Karpas-422 (cell line): ENCODE data around the gene USP10. TPM values are rescaled to one million over a fixed set of nuclear protein-coding genes. Genes with fewer than 3 reads are reported as not detected.

ENCODE experiments used
- DNase-seq: peaks from one replicate; pipeline ENCODE4 v3.0.0-alpha.2; 2015
- H2AFZ ChIP-seq: fragments of 200-600 bp; sonication (generic); 2 replicates; pipeline ENCODE4 v1.6.1; 2014; ENCODE audit warnings: antibody characterized with exemption, low read length, mixed read lengths
- H3K27ac ChIP-seq: fragments of 200-600 bp; sonication (generic); 2 replicates; pipeline ENCODE4 v1.5.1; 2014; ENCODE audit warnings: mild to moderate bottlenecking, low read length, moderate library complexity
- H3K27me3 ChIP-seq: fragments of 200-600 bp; sonication (generic); 2 replicates; pipeline ENCODE4 v1.6.1; 2014; ENCODE audit warnings: low read length, mixed read lengths
- H3K36me3 ChIP-seq: fragments of 200-600 bp; sonication (generic); 2 replicates; pipeline ENCODE4 v1.6.1; 2014; ENCODE audit warnings: low read length, mixed read lengths; ENCODE audit not compliant: insufficient read depth
- H3K4me1 ChIP-seq: fragments of 200-600 bp; sonication (generic); 2 replicates; pipeline ENCODE4 v1.6.1; 2014; ENCODE audit warnings: mild to moderate bottlenecking, low read length, mixed read lengths
- H3K4me2 ChIP-seq: fragments of 200-600 bp; sonication (generic); 2 replicates; pipeline ENCODE4 v1.6.1; 2014; ENCODE audit warnings: low read length, low read depth, mild to moderate bottlenecking; ENCODE audit not compliant: poor library complexity, severe bottlenecking
- H3K4me3 ChIP-seq: fragments of 200-600 bp; sonication (generic); 2 replicates; pipeline ENCODE4 v1.5.1; 2014; ENCODE audit warnings: mild to moderate bottlenecking, antibody characterized with exemption, low read length, mixed read lengths
- H3K79me2 ChIP-seq: fragments of 200-600 bp; sonication (generic); 2 replicates; pipeline ENCODE4 v1.6.1; 2014; ENCODE audit warnings: mild to moderate bottlenecking, low read length, mixed read lengths
- H3K9ac ChIP-seq: fragments of 200-600 bp; sonication (generic); 2 replicates; pipeline ENCODE4 v1.6.0; 2014; ENCODE audit warnings: low read length
- H3K9me2 ChIP-seq: fragments of 200-600 bp; sonication (generic), shearing (Covaris generic); replicated peaks from 2 replicates; pipeline ENCODE4 v1.6.0; 2014; ENCODE audit warnings: mild to moderate bottlenecking, low read length, moderate library complexity; ENCODE audit not compliant: insufficient read depth
- H3K9me3 ChIP-seq: fragments of 300-700, 200-600 bp; sonication (generic); 2 replicates; pipeline ENCODE4 v1.6.1; 2014; ENCODE audit warnings: low read length, mixed read lengths
- H4K20me1 ChIP-seq: fragments of 200-600 bp; sonication (generic); 2 replicates; pipeline ENCODE4 v1.6.1; 2014; ENCODE audit warnings: mild to moderate bottlenecking, antibody characterized with exemption, low read length, low read depth; ENCODE audit not compliant: insufficient read depth
- total RNA-seq: library from RNA; depleted of rRNA; stranded (reverse); fragments of >200 nt; shearing (Covaris generic); gene quantifications from 2 replicates; pipeline ENCODE4 v1.2.3, GENCODE V29; 2014; ENCODE audit warnings: low replicate concordance; rRNA removed

The USP10 gene
- total RNA-seq, 1 experiment from 2014 or later, result 79.9 TPM

DNA sequence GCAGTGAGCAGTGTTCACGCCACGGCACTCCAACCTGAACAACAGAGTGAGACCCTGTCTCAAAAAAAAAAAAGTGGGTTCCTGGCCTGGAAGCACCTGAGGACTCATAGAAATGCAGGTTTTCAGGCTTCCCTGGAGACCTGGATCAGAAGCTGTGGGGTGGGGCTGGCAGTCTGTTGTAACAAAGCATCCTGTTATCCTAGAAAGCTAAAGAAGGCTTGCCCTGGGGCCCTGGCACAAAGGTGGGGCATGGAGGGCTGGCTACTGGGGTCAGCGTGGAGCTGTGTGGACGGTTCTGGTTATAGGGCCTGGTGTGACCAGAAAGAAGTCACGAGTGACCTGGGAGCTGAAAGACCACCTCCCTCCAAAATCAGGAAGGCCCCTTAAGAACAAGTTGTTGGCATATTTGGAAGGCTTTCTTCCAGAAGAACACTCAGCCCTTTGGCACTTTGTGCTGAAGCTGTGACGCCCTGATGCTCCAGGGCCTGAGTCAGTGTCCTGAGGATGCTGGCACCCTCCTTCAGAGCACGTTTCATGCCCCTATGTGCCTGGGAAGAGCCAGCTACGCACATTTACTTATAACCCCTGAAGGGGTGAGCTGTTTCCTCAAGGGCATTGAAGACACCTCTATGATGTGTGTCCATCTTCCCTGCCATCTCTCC lies 126.2 kb downstream of the USP10 start:
- Histone ChIP-seq H3K27me3 (no peaks in the 10 kb centered on the region), H3K4me1 (no peaks in the 10 kb centered on the region), H4K20me1 (0 out of 2 replicates have a peak, but pooled peaks cover 3% of the 10 kb centered on the region), H3K9me2 (no peaks in the 10 kb centered on the region), H3K79me2 (no peaks in the 10 kb centered on the region), H3K36me3 (no peaks in the 10 kb centered on the region), H3K9me3 (no peaks in the 10 kb centered on the region), H3K9ac (no peak overlapping the region), H3K4me2 (no peak overlapping the region), H3K27ac (no peak overlapping the region), H2AFZ (no peak overlapping the region), H3K4me3 (no peak overlapping the region)
- no peak for DNase-seq

DNA sequence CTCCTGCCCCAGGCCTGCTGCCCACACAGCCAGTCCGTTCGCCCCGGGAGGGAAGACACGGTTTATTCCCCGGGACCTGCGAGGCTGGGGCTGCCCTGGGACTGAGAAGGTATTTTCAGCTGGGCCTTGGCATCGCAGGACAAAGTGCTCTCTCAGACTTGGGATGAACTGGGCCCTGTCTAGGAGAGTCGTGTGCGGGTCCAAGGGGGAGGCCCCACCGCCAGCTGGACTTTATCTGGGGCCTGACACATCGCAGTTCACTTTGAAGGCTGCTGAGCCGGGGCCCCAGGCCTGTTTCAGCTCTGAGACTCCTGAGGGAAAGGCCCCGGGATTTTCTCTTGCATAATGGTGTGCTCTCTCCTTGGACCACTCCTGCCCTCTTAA lies 126.8 kb downstream of the USP10 start:
- Histone ChIP-seq H3K4me3 (no peak overlapping the region), H3K36me3 (no peaks in the 10 kb centered on the region), H3K9me2 (no peaks in the 10 kb centered on the region), H3K4me1 (no peaks in the 10 kb centered on the region), H3K4me2 (no peak overlapping the region), H4K20me1 (0 out of 2 replicates have a peak, but pooled peaks cover under 1% of the 10 kb centered on the region), H3K9ac (no peak overlapping the region), H3K79me2 (no peaks in the 10 kb centered on the region), H3K9me3 (no peaks in the 10 kb centered on the region), H2AFZ (no peak overlapping the region), H3K27me3 (no peaks in the 10 kb centered on the region), H3K27ac (no peak overlapping the region)
- DNase-seq, result no peak

DNA sequence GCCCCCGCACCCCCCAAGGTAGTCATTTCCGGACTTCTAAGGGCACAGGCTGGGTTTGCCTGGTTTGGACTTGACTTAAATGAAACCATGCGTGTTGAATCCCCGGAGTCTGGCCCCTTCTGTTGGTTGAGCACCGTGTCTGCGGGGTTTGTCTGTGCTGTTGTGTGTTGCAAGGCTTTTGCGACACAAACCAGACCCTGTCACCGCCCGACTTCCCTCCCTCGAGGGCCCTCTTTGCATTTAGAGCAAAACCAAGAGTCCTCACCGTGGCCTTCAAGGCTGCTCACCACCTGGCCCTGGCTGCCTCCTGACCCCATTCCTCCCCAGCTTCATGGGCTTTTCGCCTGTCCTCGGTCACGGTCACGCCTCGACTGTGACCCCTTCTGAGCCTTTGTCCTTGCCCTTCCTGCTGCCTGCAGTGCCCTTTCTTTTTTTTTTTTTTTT lies 127.4 kb downstream of the USP10 start:
- Histone ChIP-seq H3K27me3 (no peaks in the 10 kb centered on the region), H3K9me3 (no peaks in the 10 kb centered on the region), H3K4me3 (no peak overlapping the region), H3K4me1 (no peaks in the 10 kb centered on the region), H3K36me3 (no peaks in the 10 kb centered on the region), H4K20me1 (no peaks in the 10 kb centered on the region), H3K27ac (no peak overlapping the region), H3K4me2 (no peak overlapping the region), H3K79me2 (no peaks in the 10 kb centered on the region), H3K9ac (no peak overlapping the region), H2AFZ (no peak overlapping the region), H3K9me2 (no peaks in the 10 kb centered on the region)
- no peak for DNase-seq

DNA sequence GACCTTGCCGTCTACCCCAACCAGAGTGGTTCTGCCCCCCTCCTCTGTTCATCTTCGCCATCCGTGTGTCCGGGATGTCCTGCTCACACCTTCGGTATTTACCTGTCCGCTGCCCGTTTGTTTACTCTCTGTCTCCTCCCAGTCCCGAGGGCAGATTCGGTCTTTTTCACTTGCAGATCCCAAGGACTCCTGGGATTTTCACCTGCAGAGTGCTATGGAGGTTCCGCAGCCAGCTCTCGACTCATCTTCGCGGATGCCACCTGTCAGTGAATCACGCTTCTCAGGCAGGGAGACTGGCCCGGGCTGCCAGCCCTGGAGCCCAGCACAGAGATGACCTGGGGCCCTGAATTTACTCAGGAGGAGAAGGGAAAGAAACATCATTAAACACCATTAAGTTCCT lies 128.1 kb downstream of the USP10 start:
- DNase-seq, result no peak
- H3K36me3 ChIP-seq, result no peaks in the 10 kb centered on the region

DNA sequence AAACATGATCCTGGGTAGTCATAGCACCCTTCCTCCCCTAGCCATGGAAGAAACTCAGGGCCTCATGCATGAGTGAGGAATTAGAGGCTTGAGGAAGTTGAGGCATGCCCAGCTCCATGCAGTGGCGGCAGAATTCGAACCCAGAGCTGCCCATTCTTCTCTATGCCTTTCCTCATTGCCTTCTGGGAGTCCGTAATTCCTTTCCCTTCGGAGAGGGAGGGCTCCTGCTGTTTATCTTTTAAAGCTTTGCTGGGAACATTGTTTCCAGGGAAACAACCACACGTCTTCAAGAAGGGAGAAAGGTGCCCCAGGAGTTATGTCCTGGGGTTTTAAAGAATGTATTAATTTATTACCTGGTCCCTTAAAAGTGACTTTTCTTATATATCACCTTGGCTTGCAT lies 128.5 kb downstream of the USP10 start:
- H3K27me3 ChIP-seq, result no peaks in the 10 kb centered on the region
- no peaks in the 10 kb centered on the region for H3K36me3 ChIP-seq
- no peak overlapping the region for H2AFZ ChIP-seq
- H4K20me1 ChIP-seq, result no peaks in the 10 kb centered on the region
- H3K4me1 ChIP-seq, result no peaks in the 10 kb centered on the region
- H3K9me2 ChIP-seq, result no peaks in the 10 kb centered on the region
- no peak overlapping the region for H3K27ac ChIP-seq
- no peaks in the 10 kb centered on the region for H3K9me3 ChIP-seq
- H3K4me2 ChIP-seq, result no peak overlapping the region
- H3K4me3 ChIP-seq, result no peak overlapping the region
- no peak for DNase-seq
- H3K79me2 ChIP-seq, result no peaks in the 10 kb centered on the region
- no peak overlapping the region for H3K9ac ChIP-seq

More for the DNA sequence above, 128.1 kb downstream of the USP10 start:
- Histone ChIP-seq H3K79me2 (no peaks in the 10 kb centered on the region), H3K4me1 (no peaks in the 10 kb centered on the region), H3K27ac (no peak overlapping the region), H3K9me2 (no peaks in the 10 kb centered on the region), H3K9ac (no peak overlapping the region), H2AFZ (no peak overlapping the region), H3K4me2 (no peak overlapping the region), H4K20me1 (no peaks in the 10 kb centered on the region), H3K9me3 (no peaks in the 10 kb centered on the region), H3K4me3 (no peak overlapping the region), H3K27me3 (no peaks in the 10 kb centered on the region)

Other genes with a start within 250 kb of the USP10 start
- gene MEAK7, start 195.3 kb upstream of the USP10 start, total RNA-seq, result 8.7 and 10.7 TPM in 2 replicates
- 162 and 215 TPM in 2 replicates for gene COTL1, start 81.9 kb upstream of the USP10 start, total RNA-seq
- gene KLHL36, start 51.5 kb upstream of the USP10 start, total RNA-seq, result 25.6 and 35.4 TPM in 2 replicates
- not detected in 2 replicates for gene CRISPLD2, start 120.0 kb downstream of the USP10 start, total RNA-seq